Measurements from ENCODE around the gene FHOD3.

DNA sequence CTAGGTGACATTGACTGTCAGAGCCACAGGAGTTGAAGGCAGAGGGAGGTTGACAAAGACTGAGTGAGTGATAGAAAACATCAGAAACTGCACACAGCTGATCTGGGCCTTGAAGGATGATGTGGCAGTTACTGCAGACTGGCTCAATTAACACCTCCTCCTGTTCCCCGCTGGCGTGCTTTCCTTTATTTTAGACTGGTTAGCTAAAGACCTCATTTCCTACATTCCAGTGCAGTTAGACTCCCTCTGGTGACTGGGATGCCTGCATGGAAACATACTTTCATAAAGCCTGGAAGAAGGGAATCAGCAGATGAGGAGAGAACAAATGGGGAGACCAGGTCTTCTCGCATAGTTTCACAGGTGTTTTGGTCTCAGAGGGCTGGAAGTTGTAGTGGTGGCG lies 524.2 kb downstream of the FHOD3 start:
- no peak for TF ChIP-seq EZH2 (IDR thresholded peaks at IDR 0.05; ENCODE audit: borderline replicate concordance, low read depth, low read length, poor library complexity, severe bottlenecking)
- TF ChIP-seq, protein P1, sequence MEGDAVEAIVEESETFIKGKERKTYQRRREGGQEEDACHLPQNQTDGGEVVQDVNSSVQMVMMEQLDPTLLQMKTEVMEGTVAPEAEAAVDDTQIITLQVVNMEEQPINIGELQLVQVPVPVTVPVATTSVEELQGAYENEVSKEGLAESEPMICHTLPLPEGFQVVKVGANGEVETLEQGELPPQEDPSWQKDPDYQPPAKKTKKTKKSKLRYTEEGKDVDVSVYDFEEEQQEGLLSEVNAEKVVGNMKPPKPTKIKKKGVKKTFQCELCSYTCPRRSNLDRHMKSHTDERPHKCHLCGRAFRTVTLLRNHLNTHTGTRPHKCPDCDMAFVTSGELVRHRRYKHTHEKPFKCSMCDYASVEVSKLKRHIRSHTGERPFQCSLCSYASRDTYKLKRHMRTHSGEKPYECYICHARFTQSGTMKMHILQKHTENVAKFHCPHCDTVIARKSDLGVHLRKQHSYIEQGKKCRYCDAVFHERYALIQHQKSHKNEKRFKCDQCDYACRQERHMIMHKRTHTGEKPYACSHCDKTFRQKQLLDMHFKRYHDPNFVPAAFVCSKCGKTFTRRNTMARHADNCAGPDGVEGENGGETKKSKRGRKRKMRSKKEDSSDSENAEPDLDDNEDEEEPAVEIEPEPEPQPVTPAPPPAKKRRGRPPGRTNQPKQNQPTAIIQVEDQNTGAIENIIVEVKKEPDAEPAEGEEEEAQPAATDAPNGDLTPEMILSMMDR (conservative IDR thresholded peaks at IDR 0.05; ENCODE audit: low read depth, low read length) = no peak

All from A673 (cell line).